ENCODE results near the gene NMT1.

DNA sequence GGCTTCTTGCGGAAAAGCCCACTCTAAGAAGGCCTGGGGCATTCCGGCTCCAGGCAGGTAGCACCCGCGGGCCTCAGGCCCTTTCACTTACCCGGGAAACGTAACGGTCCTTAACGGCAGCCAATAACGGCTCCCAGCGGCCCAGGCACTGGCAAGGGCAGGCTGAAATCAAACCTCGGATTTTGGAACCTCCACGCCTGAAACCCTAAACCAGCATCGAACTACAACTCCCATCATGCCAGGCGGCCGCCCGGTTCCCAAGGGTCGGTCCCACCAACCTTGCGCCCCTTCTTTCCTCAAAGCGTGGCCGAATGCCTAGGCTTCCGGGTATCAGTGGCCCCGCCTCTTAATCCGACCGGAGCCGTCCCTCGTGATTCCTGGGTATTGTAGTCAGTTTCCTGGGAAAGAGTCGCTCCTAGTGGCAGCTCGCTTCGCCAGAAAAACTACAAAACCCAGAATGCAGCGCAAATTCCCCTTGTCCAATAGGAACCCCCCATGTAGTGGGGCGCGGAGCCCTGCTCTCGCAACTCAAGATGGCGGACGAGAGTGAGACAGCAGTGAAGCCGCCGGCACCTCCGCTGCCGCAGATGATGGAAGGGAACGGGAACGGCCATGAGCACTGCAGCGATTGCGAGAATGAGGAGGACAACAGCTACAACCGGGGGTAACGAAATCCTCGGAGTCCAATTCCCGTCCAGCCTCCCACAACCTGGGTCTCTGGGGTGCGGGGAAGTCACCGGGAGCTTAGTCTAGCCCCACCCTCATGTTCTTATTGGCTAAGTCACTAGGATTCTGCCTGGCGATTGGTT lies at the start of gene NMT1:
- TF ChIP-seq ZNF142 (CRISPR knock-in tag; IDR thresholded peaks at IDR 0.05), result peak; percentile 63
- no peak for TF ChIP-seq FIP1L1 (IDR thresholded peaks at IDR 0.05; ENCODE audit: borderline replicate concordance, insufficient read depth, low read depth, low read length)
- peak; percentile 91 to 96 for TF ChIP-seq POLR2A (IDR thresholded peaks at IDR 0.05; ENCODE audit: insufficient read depth in 1 of 2, low read depth in 2 of 2, low read length in 2 of 2)
- TF ChIP-seq EZH2 (conservative IDR thresholded peaks at IDR 0.05; ENCODE audit: low read depth, low read length), result no peak
- TF ChIP-seq KAT2B (IDR thresholded peaks at IDR 0.05; ENCODE audit: borderline replicate concordance, low read depth, low read length), result no peak
- TF ChIP-seq TGIF2 (CRISPR knock-in tag; IDR thresholded peaks at IDR 0.05), result peak; percentile 67; the same call in 1 of the 2 replicates
- TF ChIP-seq SMAD1 (CRISPR knock-in tag; IDR thresholded peaks at IDR 0.05; ENCODE audit: borderline replicate concordance, low read depth), result no peak; the same call in 1 of the 2 replicates
- TF ChIP-seq KDM1A (CRISPR knock-in tag; IDR thresholded peaks at IDR 0.05), result no peak

Data from HepG2 (cell line).